Activated CD4-positive, alpha-beta T cell treated with anti-CD3 and anti-CD28 coated beads for 36 hours (primary cell): ENCODE results near the gene HOXA11. TPM values are rescaled to one million over a fixed set of nuclear protein-coding genes. Genes with fewer than 3 reads are reported as not detected.
A peak's percentile ranks its signal among the peaks of the same experiment; 100 is the strongest.

ENCODE experiments used
- ATAC-seq: fragments of 200-7000 bp; cut with Tn5 transposase; one replicate; pipeline ENCODE4 v1.10.0; 2021; ENCODE audit warnings: mild to moderate bottlenecking, moderate library complexity
- CTCF ChIA-PET: fragments of 350-600 bp; sonication (Branson Sonifier 250); formaldehyde crosslinking; loops from one replicate; lab custom pipeline; 2021; ENCODE audit warnings: antibody characterized with exemption; lab: Charles Lee
- POLR2A ChIA-PET: fragments of 350-600 bp; sonication (Branson Sonifier 250); formaldehyde crosslinking; loops from one replicate; lab custom pipeline; 2021; ENCODE audit warnings: antibody characterized with exemption, inconsistent platforms; lab: Charles Lee
- DNase-seq: peaks from one replicate; pipeline ENCODE4 v3.0.0-alpha.2; 2020
- H3K27ac Mint-ChIP-seq: one replicate; pipeline ENCODE4 v1.8.0; 2021; ENCODE audit warnings: mixed read lengths
- H3K27me3 Mint-ChIP-seq: one replicate; pipeline ENCODE4 v1.8.0; 2021; ENCODE audit warnings: mixed read lengths
- H3K36me3 Mint-ChIP-seq: one replicate; pipeline ENCODE4 v1.8.0; 2021; ENCODE audit warnings: low read depth, mixed read lengths
- H3K4me1 Mint-ChIP-seq: one replicate; pipeline ENCODE4 v1.8.0; 2021; ENCODE audit warnings: mixed read lengths
- H3K4me3 Mint-ChIP-seq: one replicate; pipeline ENCODE4 v1.8.0; 2021; ENCODE audit warnings: mild to moderate bottlenecking, moderate library complexity, mixed read lengths
- H3K9me3 Mint-ChIP-seq: one replicate; pipeline ENCODE4 v1.8.0; 2021; ENCODE audit warnings: low read depth, mixed read lengths
- intact Hi-C, 2 experiments: fragments of 100-400 bp; cut with DNase I in 1 of 2; cut with micrococcal nuclease in 1 of 2; formaldehyde crosslinking; loops; one replicate each; pipeline versions ENCODE4 v1.14.2 to v1.15.1; 2022 to 2024; cut with DNase I, micrococcal nuclease
- total RNA-seq, 2 experiments: library from RNA; stranded (reverse); gene quantifications; one replicate each; pipeline ENCODE4 v1.2.3, GENCODE V29; 2021

Gene HOXA11
- total RNA-seq, 2 experiments from 2014 or later: not detected

DNA sequence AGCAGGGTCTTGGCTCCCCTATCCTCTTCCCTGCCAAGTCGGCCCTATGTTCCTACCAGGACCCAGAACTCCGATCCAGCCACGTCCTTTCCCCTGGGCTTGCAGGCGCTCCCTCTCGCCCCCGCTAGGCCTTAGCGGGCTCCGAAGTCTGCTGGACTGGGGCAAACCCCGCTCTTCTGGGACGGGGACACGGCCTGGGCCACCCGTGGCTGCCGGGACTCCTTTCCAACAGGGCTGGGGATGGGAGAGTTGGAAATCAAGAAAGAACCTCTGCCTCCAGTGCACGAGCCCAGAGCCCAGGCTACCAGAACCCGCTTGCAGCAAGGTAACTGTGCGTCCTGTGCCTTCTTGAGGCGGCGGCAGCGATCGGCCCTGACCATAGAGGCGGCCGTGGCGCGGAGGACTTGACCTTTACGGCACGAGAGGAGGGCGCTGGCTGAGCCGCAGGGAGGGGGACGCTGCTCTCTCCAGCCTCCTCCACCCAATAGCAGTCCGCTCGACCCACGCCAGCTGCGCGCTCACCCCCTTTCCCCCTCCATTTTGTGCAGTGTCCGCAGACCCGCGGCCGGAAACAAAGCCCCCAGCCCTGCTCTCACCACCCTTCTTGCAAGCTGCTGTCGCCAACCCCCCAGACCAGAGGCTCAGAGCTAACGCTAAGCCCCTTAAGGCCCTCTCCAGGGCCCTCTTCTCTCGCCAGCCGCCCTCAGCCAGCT lies 7.0 kb upstream of the HOXA11 start:
- H3K27me3 Mint-ChIP-seq: peaks cover 78% of the 10 kb centered on the region
- peak overlapping the region; percentile 33 for H3K4me3 Mint-ChIP-seq
- H3K27ac Mint-ChIP-seq: no peak overlapping the region
- no peaks in the 10 kb centered on the region for H3K9me3 Mint-ChIP-seq
- ChIA-PET CTCF (interaction anchor here (0.7 to 1.9 kb wide), 5 partner anchors 11 to 114 kb away, joined by 3 to 7 read pairs (median 3); partner anchors contain the start of gene EVX1), POLR2A (no interaction called here)
- no peaks in the 10 kb centered on the region for H3K36me3 Mint-ChIP-seq
- ATAC-seq (no peak), DNase-seq (no peak)
- H3K4me1 Mint-ChIP-seq: peaks cover 27% of the 10 kb centered on the region
- intact Hi-C loops: loop anchor here in 1 of 2 experiments (10.0 kb wide), 1 partner anchor 473 kb away; the partner anchor contains the start of gene HIBADH

DNA sequence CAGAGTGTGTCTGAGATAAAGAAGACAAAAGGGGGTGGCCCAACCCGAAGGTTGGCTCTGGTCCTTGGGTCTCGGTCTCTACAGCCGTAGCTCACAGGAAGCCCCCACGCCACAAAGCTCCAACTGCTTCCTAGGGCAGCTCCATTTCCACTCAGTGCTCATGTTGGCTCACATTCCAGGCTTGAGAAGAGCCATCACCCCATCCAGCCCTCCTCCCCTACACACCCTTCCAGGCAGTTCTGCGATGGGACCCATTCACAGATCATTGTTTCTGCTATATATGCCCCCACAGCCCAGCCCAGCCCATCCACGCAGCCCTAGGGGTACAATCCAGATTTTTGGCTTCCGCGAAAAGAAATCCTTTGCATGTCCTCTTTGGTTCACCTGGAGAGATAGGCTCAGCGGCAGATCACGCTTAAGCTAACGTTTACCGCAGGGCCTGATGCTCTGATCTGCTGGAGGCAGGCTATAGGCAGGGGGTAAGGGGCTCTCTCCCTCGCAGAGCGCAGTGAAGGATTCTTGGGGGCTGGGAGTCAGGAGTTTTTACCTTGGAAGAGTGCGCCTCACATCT lies 6.2 kb upstream of the HOXA11 start:
- H3K4me3 Mint-ChIP-seq: no peak overlapping the region
- CTCF ChIA-PET: interaction anchor here (1.0 to 1.9 kb wide), 5 partner anchors 7 to 386 kb away, joined by 3 to 7 read pairs (median 4); partner anchors contain the start of gene EVX1

GRCh38 chr7:27189997-27190748 lies 5.1 kb upstream of the HOXA11 start:
- Mint-ChIP-seq H3K36me3 (no peaks in the 10 kb centered on the region), H3K4me1 (peaks cover 38% of the 10 kb centered on the region), H3K27ac (no peak overlapping the region), H3K9me3 (no peaks in the 10 kb centered on the region), H3K27me3 (peaks cover 86% of the 10 kb centered on the region), H3K4me3 (no peak overlapping the region)
- ATAC-seq (no peak), DNase-seq (no peak)
- CTCF ChIA-PET: interaction anchor here (0.7 to 1.3 kb wide), 5 partner anchors 8 to 387 kb away, joined by 3 to 4 read pairs (median 4); no protein-coding TSS in a partner anchor
- POLR2A ChIA-PET: no interaction called here
- intact Hi-C loops: loop anchor here (5.0 to 10.0 kb wide), 2 partner anchors 38 to 475 kb away; partner anchors contain the start of genes HOXA3 (in 2 of the 2) and HIBADH (in 1 of the 2)

More for the DNA sequence above, 6.2 kb upstream of the HOXA11 start:
- Mint-ChIP-seq H3K27me3 (peaks cover 81% of the 10 kb centered on the region), H3K36me3 (no peaks in the 10 kb centered on the region), H3K4me1 (peaks cover 29% of the 10 kb centered on the region), H3K9me3 (no peaks in the 10 kb centered on the region), H3K27ac (no peak overlapping the region)
- ATAC-seq (no peak), DNase-seq (no peak)
- intact Hi-C loops: loop anchor here in 1 of 2 experiments (10.0 kb wide), 1 partner anchor 474 kb away; the partner anchor contains the start of gene HIBADH
- POLR2A ChIA-PET: no interaction called here

DNA sequence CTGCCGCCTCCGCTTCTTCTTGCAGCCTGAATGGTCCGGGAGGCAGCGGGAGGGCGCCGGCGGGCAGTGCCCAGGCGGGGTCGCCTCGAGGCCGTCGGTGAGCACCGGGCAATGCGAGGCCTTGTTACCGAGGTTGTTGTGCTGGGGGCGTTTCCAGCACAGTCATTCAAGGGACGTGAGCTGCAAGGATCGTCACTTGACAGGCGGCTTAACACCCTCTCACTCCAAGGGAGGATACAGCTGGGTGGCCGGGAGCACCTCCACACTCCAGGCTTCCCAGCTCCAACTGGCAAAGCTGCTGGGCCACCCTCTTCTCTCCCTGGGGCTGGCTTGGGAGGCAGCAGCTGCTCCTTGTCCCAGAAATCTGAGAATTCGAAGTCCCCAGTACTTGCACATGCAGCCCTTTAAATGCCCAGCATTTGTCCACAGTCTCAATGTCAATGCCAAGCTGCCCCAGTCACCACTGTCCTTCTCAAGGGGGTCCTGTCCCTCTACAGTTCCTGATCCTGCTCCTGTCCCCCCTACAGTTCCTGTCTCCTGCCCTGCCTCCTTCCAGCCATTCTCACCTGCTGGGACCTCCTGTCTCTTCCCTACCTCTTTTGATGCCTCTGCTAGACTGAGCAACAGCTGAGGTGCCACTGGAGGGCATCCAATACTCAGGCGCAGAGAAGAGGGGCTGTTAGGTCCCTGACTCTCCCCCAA lies 4.4 kb upstream of the HOXA11 start:
- H3K27me3 Mint-ChIP-seq: peaks cover 85% of the 10 kb centered on the region
- DNase-seq: no peak
- intact Hi-C loops: loop anchor here (5.0 kb wide), 1 partner anchor 37 kb away; the partner anchor contains the start of gene HOXA3 (in 2 of the 2)
- H3K4me1 Mint-ChIP-seq: peaks cover 44% of the 10 kb centered on the region
- H3K9me3 Mint-ChIP-seq: no peaks in the 10 kb centered on the region
- no peak overlapping the region for H3K27ac Mint-ChIP-seq
- ChIA-PET POLR2A (no interaction called here), CTCF (interaction anchor here (0.7 to 1.7 kb wide), 5 partner anchors 9 to 23 kb away, joined by 3 to 6 read pairs (median 4); no protein-coding TSS in a partner anchor)
- H3K36me3 Mint-ChIP-seq: no peaks in the 10 kb centered on the region
- no peak overlapping the region for H3K4me3 Mint-ChIP-seq
- ATAC-seq: no peak

GRCh38 chr7:27188386-27189294 lies 3.6 kb upstream of the HOXA11 start:
- Mint-ChIP-seq H3K4me3 (peak overlapping the region; percentile 44), H3K27ac (peak overlapping the region; percentile 11), H3K9me3 (no peaks in the 10 kb centered on the region), H3K36me3 (no peaks in the 10 kb centered on the region), H3K4me1 (peaks cover 44% of the 10 kb centered on the region), H3K27me3 (peaks cover 79% of the 10 kb centered on the region)
- intact Hi-C loops: loop anchor here (5.0 kb wide), 1 partner anchor 36 kb away; the partner anchor contains the start of gene HOXA3 (in 2 of the 2)
- ChIA-PET CTCF (interaction anchor here (0.6 to 1.7 kb wide), 8 partner anchors 9 to 865 kb away, joined by 3 to 6 read pairs (median 4); partner anchors contain the start of gene EVX1), POLR2A (interaction anchor here (1.2 kb wide), 1 partner anchor 58 kb away, joined by 5 read pairs; no protein-coding TSS in a partner anchor)
- ATAC-seq (peak; percentile 22), DNase-seq (no peak)

GRCh38 chr7:27187475-27188385 lies 2.7 kb upstream of the HOXA11 start:
- H3K4me3 Mint-ChIP-seq: peak overlapping the region; percentile 44
- POLR2A ChIA-PET: interaction anchor here (1.2 kb wide), 1 partner anchor 59 kb away, joined by 5 read pairs; no protein-coding TSS in a partner anchor

GRCh38 chr7:27186668-27187474 lies 1.8 kb upstream of the HOXA11 start:
- intact Hi-C loops: loop anchor here (2.0 to 5.0 kb wide), 2 partner anchors 14 to 35 kb away; partner anchors contain the start of genes HOXA3 (in 2 of the 2) and HOXA13 (in 1 of the 2)
- DNase-seq (no peak), ATAC-seq (no peak)
- ChIA-PET CTCF (interaction anchor here (0.6 to 3.2 kb wide), 9 partner anchors 8 to 1231 kb away, joined by 3 to 22 read pairs (median 3); partner anchors contain the start of genes EVX1 and HOXA13), POLR2A (interaction anchor here (1.2 kb wide), 1 partner anchor 60 kb away, joined by 5 read pairs; no protein-coding TSS in a partner anchor)
- Mint-ChIP-seq H3K27ac (no peak overlapping the region), H3K36me3 (no peaks in the 10 kb centered on the region), H3K4me1 (peaks cover 37% of the 10 kb centered on the region), H3K9me3 (no peaks in the 10 kb centered on the region), H3K4me3 (no peak overlapping the region), H3K27me3 (peaks cover 75% of the 10 kb centered on the region)

More at GRCh38 chr7:27187475-27188385, 2.7 kb upstream of the HOXA11 start:
- intact Hi-C loops: loop anchor here (2.0 to 5.0 kb wide), 2 partner anchors 13 to 35 kb away; partner anchors contain the start of genes HOXA3 (in 2 of the 2) and HOXA13 (in 1 of the 2)
- Mint-ChIP-seq H3K27ac (no peak overlapping the region), H3K36me3 (no peaks in the 10 kb centered on the region), H3K4me1 (peaks cover 41% of the 10 kb centered on the region), H3K9me3 (no peaks in the 10 kb centered on the region), H3K27me3 (peaks cover 76% of the 10 kb centered on the region)
- CTCF ChIA-PET: interaction anchor here (0.6 to 3.2 kb wide), 12 partner anchors 7 to 864 kb away, joined by 3 to 22 read pairs (median 3); partner anchors contain the start of genes EVX1 and HOXA13
- ATAC-seq (no peak), DNase-seq (no peak)
